Renal cortex interstitium (tissue), 15 donors: ENCODE measurements around the gene RPE65. TPM values are rescaled to one million over a fixed set of nuclear protein-coding genes. Genes with fewer than 3 reads are reported as not detected.
"Not testable (repeated sequence)": the region's sequence is repeated elsewhere in the genome, so short reads cannot be mapped to it uniquely, and the experiment has no call there.

Experiments used
- DNase-seq, 11 donors: peaks; one replicate each; pipeline ENCODE4 v3.0.0-alpha.2; 2013; ENCODE audit warnings: low read depth in 9 of 11, low spot score in 4 of 11; ENCODE audit errors: extremely low read depth in 1 of 11
- long read RNA-seq, 16 experiments: transcript quantifications; one replicate each; lab custom pipeline, GENCODE V29; 2026
- polyA plus RNA-seq, 3 donors: library from polyadenylated mRNA; unstranded; fragments of 120-200 nt; gene quantifications; one replicate each; pipeline ENCODE4 v1.2.1, GENCODE V29; 2013; ENCODE audit not compliant: insufficient read length in 3 of 3

Gene RPE65
- polyA plus RNA-seq = under 1 TPM; 0.11 to 0.31 (median 0.17) TPM
- long read RNA-seq, donor 1 = 0 reads
- long read RNA-seq, donor 2 = 0 reads
- long read RNA-seq, donor 3 = 0 reads
- long read RNA-seq, donor 4 = 0 reads
- long read RNA-seq, donor 5 = 0 reads
- long read RNA-seq, donor 6 = 0 reads
- long read RNA-seq, donor 7 = 0 reads
- long read RNA-seq, donor 8 = 0 reads
- long read RNA-seq, donor 9 = 0 reads
- long read RNA-seq, donor 10 = 0 reads
- long read RNA-seq, donor 11 = 0 reads
- long read RNA-seq, donor 12 = 0 reads
- long read RNA-seq, donor 13 = 0 reads
- long read RNA-seq, donor 14 = 0 reads
- long read RNA-seq, donor 15 = 0 reads
- long read RNA-seq, donor 16 = 0 reads

DNA sequence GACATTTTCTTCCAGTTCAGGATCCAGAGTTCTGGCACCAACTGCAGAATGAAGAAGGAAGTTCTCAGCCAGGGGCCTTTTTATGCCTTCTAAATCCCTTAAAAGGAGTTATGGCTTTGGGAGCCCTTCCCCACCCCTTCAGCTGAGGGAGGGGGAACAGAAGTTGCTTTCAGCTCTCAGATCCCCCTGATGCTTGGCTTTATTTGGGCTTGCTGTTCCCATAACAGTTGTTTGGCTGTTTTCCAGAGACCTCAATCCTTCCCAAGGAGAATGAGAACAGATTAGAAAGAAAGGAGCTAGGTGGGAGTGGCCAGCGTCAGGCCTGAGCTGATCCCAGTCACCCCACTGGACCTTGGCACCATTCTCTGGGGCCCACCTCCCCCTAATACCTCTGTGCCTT, at the start of gene RPE65:
Gene RPE65, minus strand, starts transcription at position 54 of the 400 bp plus-strand sequence. Its CDS starts 49 bp downstream, at position 5.
- peak in 7 of 11 donors; percentile 9 to 27 (median 18) for DNase-seq

DNA sequence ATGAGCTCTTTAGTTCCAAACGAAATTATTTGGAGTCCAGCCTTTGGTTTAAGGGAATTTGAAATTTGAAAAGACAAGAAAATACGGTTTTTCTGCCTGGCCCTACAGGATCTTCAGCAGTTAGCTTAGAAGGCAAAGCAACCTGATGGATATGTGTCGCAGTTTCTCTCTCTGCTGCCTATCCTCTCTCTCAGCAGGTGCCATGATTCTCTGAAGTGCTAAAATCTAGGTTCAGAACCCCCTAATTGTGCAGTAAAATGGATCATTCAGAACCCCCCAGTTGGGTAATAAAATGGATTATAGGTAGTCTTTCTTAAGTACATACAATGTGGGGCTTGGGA, 47.6 kb upstream of the RPE65 start:
- DNase-seq = no peak

DNA sequence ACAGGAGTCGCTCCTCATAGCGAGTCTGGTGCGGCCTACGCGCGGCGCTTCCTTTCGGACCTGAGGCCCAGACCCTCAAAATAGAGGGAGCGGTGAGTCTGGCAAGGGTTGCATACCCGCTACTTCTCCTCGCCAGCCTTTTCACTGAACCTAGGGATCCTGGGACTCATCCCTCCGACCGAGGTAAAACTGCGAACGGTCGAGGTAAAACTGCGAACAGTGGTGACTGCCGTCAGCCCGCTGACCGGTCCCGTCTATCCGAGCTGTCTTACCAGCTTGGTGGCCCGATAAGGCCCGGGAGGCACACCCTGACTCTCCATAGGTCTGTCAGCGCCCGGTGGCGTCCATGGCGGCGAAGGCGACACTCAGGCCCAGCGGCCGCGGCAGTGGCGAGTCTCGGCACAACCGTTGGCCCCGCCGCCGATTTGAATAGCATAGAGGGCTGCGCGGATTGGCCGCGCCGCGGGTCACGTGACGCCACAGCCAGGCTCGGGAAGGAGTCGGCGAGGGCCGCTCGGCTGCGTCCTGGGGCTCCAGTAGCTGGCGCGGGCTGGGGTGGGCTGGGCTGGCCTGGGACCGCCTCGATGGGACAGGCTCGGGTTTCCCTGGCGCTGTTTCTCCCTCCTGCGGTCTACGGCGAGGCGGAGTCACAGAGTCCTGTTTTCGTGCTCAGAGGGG, 47.1 kb upstream of the RPE65 start, which contains the start of gene DEPDC1:
Gene DEPDC1, minus strand, starts transcription at position 403 of the 678 bp plus-strand sequence. Its CDS starts 83 bp downstream, at position 320.
- peak; percentile 76 to 93 (median 92) for DNase-seq

DNA sequence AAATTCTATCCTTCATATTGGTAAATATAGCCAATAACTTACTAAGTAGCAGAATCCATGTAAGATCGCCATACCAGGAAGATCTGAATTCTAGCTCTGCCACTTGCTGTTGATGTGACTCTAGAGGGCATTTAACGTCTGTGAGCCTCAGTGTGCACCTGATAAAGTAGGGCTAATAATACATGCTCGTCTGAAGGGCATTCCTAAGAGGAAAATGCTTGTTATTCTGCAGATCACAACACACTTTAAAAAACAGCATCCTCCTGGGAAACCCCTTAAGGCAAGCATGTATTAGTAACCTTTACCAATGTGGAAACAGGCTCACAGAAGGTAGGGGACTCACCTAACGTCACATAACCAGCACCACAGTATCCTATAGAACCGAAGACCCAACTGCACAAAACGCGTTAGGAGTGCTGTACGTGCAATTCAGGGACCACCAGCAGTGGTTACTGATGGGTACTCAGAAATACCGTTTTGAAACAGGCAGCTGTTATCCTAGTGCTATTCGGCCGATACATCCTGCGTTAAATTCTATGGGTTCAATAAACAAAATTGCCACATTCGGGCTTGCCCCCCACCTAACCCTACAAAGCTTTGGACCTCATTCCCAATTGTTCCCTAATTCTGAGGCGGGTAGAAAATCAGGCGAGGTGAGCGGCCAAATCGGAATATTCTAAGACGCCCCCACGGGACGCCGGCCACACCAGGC, 46.4 kb upstream of the RPE65 start:
- DNase-seq = peak in 1 of 11 donors; percentile 8

DNA sequence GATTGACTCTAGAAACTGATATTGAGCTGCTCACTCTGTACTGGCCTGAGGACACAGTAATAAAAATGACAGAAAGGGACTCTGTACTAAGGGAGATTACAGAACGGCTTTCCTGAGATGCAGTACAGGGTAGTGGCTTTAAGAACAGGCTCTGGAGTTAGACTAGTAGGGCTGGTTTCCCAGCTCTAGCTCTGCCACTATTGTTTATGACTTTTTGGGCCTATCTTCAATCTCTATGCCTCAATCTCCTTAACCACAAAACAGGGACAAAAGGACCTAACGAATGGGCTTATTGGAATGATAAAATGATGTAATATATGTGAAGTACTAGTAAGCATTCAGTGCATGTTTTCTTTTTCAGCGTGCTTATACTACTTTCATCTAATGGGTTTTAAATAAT, 45.8 kb upstream of the RPE65 start:
- no peak for DNase-seq

DNA sequence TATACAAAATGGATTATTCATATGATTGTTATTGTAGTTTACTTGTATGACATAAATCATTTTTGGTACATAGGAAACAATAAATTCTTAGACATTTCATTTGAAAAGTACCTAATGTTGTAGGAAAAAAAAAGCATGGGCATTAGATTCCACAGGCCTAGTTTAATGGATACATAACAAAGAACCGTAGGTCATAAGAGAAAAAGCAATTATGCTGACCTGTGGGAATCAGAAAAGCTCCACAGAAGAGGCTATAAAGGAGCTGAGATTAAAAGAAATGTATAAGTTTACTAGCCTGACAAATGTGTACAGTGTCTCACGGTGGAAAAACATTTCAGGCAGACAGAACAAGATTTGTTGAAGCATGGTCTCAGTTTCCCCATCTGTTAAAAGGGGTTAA, 43.4 kb upstream of the RPE65 start:
- DNase-seq = no peak

DNA sequence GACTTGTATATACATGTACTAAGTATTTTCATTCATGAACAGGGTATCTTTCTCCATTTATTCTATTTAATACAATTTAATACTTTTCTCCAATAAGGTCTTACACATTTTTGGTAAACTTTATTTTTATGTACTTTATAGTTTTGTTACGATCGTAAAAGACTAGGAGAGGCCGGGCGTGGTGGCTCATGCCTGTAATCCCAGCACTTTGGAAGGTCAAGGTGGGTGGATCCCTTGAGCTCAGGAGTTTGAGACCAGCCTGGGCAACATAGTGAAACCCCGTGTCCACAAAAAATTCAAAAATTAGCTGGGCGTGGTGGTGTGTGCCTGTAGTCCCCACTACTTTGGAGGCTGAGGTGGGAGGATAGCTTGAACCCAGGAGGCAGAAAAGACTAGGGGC, 42.5 kb upstream of the RPE65 start:
- DNase-seq = not testable (repeated sequence)

DNA sequence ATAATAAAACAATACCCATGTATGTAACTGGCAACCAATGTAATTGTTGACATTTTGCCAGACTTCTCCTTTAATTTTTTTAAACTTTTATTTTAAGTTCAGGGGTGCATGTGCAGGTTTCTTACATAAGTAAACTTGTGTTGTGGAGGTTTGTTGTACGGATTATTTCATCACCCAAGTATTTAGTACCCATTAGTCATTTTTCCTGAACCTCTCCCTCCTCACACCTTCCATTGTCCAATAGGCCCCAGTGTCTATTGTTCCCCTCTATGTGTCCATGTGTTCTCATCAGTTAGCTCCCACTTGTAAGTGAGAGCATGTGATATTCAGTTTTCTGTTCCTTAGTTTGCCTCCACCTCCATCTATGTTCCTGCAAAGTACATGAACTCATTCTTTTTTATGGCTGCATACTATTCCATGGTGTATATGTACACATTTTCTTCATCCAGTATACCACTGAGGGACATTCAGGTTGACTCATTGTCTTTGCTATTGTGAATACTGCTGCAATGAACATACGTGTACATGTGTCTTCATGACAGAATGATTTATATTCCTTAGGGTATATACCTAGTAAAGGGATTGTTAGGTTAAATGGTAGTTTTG, 40.4 kb upstream of the RPE65 start:
- DNase-seq = no peak

DNA sequence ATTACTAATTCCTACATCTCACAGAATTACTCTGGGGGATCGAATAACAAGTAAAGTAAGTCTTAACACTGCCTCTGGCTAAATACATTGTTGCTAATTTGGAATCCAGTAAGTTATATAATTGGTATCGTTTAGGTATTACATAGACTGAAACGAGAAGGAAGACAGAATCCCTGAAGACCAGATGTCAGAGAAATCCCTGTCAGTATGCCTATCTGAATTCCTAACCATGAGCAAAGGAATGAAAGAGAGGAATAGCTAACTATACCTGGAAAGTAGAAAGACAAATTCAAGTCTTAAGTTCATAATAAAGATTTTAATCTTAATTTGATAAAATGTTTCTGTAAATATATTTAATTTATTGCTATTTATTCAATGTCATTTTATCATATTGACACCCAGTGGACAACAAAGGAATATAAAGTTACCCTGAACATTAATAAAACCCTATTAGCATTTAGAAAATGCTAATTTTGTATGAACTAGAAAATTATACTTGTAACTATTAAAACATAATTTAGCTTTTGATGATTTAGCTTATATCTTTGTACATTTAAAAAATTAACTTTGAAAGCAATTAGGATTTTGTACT, 35.8 kb upstream of the RPE65 start:
- no peak for DNase-seq

DNA sequence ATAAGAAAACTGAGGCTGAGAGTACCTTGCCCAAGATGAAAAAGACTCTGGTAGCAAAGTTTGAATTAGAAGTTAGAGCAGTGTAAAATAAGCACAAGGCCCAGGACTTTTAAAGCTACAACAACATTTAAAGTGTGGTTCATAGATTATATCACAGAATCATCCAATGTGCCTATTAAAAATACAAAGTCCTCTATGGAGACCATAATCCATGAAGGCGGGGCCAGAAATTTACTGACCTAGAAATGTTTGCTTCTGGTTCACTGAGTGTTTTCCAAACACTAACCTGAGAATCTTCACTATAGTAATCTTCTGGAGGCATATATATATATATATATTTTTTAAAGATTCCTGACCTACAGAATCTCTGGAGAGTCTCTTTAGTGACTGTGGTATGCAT, 34.9 kb upstream of the RPE65 start:
- no peak for DNase-seq

DNA sequence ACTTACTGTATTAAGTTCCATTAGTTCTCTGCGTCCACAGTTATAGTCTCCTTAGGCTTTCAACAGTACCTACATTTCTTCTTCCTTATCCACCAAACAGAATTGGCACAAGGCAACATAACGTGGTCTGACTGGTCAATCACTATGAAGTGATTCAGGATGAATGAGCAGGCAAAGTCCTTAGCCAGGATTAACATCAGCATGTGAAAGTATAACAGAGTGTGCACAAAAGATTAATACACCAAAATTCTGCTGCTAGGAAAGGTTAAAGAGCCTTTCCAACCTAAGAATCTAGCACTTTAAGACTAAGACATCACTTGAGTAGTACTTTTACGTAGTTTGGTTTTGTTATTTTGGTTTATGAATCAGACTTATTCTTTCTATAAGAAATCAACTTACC, 31.3 kb upstream of the RPE65 start:
- DNase-seq = no peak

DNA sequence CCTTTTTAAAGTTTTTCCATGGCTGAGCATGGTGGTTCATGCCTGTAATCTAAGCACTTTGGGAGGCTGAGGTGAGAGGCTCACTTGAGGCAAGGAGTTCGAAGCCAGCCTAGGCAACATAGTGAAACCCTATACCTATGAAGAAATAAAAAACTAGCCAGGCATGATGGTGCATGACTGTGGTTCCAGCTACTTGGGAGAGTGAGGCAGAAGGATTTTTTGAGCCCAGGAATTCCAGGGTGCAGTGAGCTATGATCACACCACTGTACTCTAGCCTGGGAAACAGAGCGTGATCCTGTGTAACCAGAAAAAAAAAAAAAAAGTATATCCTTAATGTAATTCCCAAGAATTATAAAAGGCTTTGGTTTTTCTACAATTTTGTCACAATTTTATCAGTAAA, 29.7 kb upstream of the RPE65 start:
- DNase-seq = no peak

DNA sequence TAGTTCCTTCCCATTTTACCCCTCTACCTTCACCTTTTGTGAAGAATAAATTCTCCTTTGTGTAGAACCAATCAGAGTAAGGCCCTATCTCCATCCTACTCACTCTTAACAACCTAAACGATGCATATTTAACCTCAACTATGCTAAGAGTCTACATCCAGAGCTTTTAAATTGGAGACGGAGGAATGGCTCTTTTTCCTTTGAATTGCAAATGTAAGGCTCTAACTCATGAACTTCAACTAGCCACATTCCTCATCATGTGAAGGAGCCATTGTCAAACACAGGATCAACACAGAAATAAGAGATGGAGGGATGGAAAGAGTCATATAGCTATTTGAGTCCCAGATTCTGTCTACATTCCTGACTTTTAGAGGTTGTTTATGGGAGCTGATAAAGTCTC, 28.9 kb upstream of the RPE65 start:
- DNase-seq = no peak

DNA sequence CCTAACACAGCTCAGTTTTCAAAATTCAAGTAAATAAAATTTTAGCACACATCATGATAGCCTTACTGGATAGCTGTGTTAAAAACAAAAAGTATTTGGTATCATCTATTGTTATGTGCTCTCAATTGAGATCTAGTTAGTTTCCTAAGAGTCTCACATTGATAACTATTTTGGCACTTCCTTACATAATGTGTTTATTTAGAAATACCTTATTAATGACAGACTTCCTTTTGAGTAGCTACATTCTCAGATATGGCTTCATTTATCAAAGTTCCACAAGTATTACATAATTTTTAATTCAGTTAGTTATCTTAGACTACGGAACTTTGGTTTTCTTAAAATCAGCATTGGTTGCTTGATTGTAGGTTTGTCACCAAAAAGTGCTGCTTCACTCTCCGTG, 26.9 kb upstream of the RPE65 start:
- DNase-seq = not testable (repeated sequence)

DNA sequence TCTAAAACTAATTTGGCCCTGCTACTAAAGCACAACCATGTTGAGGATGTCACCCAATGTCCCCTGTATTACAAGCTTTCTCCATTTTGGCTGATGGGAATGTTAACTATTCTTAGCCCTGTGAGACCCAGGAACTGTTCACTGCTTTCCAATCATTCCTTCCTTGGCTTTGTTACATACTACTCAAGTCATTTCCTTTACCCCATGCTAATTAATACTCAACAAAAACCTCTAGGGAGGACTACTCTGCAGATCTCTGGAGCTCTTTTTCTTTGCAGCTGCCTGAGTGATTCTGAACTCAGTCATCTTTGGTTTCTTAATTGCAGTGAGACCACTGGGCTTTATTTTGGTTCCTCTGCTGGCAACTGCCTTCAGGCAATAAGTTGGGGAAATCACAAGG, 23.3 kb upstream of the RPE65 start:
- DNase-seq = no peak

DNA sequence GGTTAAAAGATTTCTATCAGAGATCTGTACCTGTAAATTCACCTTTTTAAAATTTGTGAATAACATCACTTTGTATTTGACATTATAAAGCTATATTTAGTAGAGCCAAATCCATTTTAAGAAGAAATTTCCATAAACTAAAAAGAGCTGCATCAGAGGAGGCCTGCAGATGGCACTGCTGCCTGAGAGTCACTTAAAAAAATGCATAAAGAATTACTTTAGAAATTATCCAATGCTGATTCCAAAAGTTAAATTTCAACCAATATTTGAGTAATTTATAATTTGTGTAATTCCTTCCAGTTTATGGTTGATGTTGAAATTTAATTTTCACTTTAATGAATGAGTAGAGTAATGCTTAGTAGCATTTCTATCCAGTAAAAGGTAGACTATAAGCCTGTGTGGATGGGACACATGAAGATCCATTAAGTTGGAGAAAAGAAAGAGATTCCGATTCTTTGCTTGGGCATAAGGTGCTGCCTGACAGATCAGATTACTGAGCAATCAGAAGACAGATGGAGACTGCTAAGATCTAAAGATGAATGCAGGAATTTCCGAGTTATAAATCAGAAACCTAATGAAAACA, 20.7 kb upstream of the RPE65 start:
- DNase-seq = peak in 1 of 11 donors; percentile 3

DNA sequence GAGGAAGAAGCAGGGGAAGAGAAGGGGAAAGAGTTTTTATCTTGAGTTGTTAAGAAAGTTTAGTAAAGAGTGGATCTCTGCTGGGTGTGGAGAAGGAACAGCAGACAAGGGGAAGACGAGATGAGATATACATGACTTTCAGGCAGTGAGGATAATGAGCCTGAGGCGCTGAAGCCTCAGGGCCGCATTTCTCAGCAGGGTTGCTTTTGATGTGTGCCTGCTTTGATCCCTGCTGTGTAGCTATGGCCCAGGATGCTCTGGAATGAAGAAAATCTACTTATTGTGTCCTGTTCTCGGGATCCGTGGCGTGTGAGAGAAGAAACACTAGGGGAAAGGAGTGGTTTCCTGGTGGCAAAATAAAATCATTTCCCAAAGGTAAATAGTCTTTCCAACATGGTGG, 15.1 kb upstream of the RPE65 start:
- no peak for DNase-seq

DNA sequence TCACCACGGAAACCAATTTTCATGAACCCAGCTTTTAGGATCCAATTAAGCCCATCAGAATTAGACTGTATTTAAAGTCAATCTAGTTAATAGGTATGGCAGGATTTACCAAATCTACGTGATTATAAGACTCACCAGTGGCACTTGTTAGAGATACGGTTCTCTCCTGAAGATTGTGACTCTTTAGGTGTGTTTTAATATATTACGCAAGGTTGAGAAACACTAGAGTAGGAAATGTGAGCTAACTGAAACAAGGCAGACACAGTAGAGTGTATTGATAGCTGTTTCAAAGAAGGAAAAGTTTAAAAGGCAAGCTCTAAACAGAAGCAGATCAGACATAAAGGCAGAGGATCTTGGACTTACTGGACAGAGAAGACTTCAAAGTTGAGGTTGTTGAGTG, 11.2 kb upstream of the RPE65 start:
- DNase-seq = no peak

DNA sequence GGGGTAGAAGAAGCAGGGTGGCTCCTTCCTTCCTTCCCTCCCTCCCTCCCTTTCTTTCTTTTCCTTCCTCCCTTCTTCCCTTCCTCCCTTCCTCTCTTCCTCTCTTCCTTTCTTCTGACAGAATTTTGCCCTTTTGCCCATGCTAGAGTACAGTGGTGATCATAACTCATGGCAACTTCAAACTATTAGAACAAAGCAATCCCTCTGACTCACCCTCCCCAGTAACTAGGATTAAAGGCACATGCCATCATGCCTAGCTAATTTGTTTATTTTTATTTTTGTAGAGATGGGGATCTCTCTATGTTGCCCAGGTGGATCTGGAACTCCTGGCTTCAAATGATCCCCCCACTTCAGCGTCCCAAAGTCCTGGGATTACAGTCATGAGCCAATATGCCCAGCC, 10.0 kb upstream of the RPE65 start:
- DNase-seq = no peak
